Breast epithelium (tissue), 4 donors: ENCODE measurements around the gene RNF123. TPM values are rescaled to one million over a fixed set of nuclear protein-coding genes. Genes with fewer than 3 reads are reported as not detected.
A peak's percentile ranks its signal among the peaks of the same experiment; 100 is the strongest.

Experiments used
- DNase-seq, 2 donors: peaks; one replicate each; pipeline ENCODE4 v3.0.0-alpha.2; 2019; ENCODE audit warnings: low spot score in 2 of 2
- H3K27ac ChIP-seq, 2 donors: fragments of 200-600 bp; sonication (generic) in 1 of 2; one replicate each; pipeline ENCODE4 v1.5.1; 2016 to 2019; ENCODE audit warnings: mild to moderate bottlenecking in 1 of 2
- H3K27me3 ChIP-seq, 2 donors: fragments of 200-600 bp; sonication (generic) in 1 of 2; one replicate each; pipeline versions ENCODE4 v1.5.1 to v1.6.0; 2017 to 2019; ENCODE audit warnings: control low read depth in 1 of 2, mild to moderate bottlenecking in 1 of 2
- H3K36me3 ChIP-seq: fragments of 200-600 bp; one replicate; pipeline ENCODE4 v1.5.1; 2019
- H3K4me1 ChIP-seq, 2 donors: fragments of 200-600 bp; sonication (generic); one replicate each; pipeline ENCODE4 v1.5.1; 2016 to 2019; ENCODE audit warnings: control low read depth in 1 of 2
- H3K4me3 ChIP-seq, 3 donors: fragments of 200-600 bp; sonication (generic); 1 replicate in 2 of 3; 2 replicates in 1 of 3; pipeline ENCODE4 v1.5.1; 2016 to 2019; ENCODE audit warnings: mild to moderate bottlenecking in 3 of 3, moderate library complexity in 2 of 3
- H3K9me3 ChIP-seq, 2 donors: fragments of 200-600 bp; sonication (generic) in 1 of 2; one replicate each; pipeline ENCODE4 v1.5.1; 2016 to 2019; ENCODE audit warnings: control low read depth in 1 of 2
- POLR2A ChIP-seq: fragments of 450-650 bp; IDR thresholded peaks from one replicate; pipeline ENCODE4 v1.6.1; 2016; ENCODE audit warnings: antibody characterized with exemption, mild to moderate bottlenecking, moderate library complexity
- POLR2AphosphoS5 ChIP-seq, 3 donors: sonication (generic); formaldehyde crosslinking; IDR thresholded peaks; one replicate each; pipeline ENCODE4 v1.6.1; 2017; ENCODE audit warnings: antibody characterized with exemption in 3 of 3
- intact Hi-C: fragments of 100-400 bp; cut with DNase I; formaldehyde crosslinking; loops from one replicate; pipeline ENCODE4 v1.15.1; 2023; ENCODE audit warnings: low total_unique reads
- total RNA-seq, 3 donors: library from RNA; depleted of rRNA; stranded (reverse); fragments of >200 nt; gene quantifications; one replicate each; pipeline ENCODE4 v1.1.0, GENCODE V29; 2016
- TF ChIP-seq, protein P1 (sequence below), 3 donors: fragments of 450-650 bp; IDR thresholded peaks; one replicate each; pipeline ENCODE4 v1.5.1; 2016 to 2017; ENCODE audit warnings: antibody characterized with exemption in 3 of 3, mild to moderate bottlenecking in 3 of 3, moderate library complexity in 3 of 3

The RNF123 gene
- total RNA-seq, 3 donors from 2014 or later, result 22.1 to 29.8 (median 26.2) TPM

DNA sequence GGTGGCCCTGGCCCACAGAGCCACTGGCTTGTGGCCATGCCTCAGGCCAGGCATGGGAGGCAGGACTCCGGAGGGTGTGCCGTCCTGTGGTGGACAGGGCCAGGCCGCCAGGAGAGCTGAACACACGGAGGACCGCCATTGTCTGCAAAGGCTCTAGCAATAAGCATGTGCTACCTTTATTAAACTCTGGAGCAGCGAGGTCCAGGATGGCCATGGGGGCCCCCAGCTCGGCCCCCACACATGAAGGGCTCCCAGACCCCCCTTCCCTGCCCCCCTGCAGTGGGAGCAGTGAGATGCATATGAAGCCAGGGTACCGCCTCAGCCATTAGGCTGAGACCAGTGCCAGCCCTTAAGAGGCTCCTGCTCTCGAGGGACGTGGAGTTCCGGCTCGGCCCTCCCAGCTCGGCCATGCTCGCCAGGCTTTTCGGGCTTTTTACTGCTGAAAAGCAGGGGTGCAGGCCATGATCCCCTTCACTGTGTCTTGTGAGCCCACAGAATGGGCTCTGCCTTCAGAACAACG is 27.4 kb downstream of the RNF123 start:
- intact Hi-C loops, result no loop called here
- DNase-seq, result no peak
- no peaks in the 10 kb centered on the region for H3K27me3 ChIP-seq
- H3K9me3 ChIP-seq, result no peaks in the 10 kb centered on the region
- no peak overlapping the region for H3K27ac ChIP-seq
- TF ChIP-seq POLR2A, result no peak
- no peak for TF ChIP-seq POLR2AphosphoS5 (IDR thresholded peaks at IDR 0.05)
- TF ChIP-seq, protein P1, sequence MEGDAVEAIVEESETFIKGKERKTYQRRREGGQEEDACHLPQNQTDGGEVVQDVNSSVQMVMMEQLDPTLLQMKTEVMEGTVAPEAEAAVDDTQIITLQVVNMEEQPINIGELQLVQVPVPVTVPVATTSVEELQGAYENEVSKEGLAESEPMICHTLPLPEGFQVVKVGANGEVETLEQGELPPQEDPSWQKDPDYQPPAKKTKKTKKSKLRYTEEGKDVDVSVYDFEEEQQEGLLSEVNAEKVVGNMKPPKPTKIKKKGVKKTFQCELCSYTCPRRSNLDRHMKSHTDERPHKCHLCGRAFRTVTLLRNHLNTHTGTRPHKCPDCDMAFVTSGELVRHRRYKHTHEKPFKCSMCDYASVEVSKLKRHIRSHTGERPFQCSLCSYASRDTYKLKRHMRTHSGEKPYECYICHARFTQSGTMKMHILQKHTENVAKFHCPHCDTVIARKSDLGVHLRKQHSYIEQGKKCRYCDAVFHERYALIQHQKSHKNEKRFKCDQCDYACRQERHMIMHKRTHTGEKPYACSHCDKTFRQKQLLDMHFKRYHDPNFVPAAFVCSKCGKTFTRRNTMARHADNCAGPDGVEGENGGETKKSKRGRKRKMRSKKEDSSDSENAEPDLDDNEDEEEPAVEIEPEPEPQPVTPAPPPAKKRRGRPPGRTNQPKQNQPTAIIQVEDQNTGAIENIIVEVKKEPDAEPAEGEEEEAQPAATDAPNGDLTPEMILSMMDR (IDR thresholded peaks at IDR 0.05), result no peak
- H3K4me3 ChIP-seq, result no peak overlapping the region
- peaks cover 0 to 6% of the 10 kb centered on the region in 2 donors for H3K4me1 ChIP-seq
- no peaks in the 10 kb centered on the region for H3K36me3 ChIP-seq

- H3K27me3 ChIP-seq, result no peaks in the 10 kb centered on the region
- H3K36me3 ChIP-seq, result no peaks in the 10 kb centered on the region
- TF ChIP-seq, protein P1 (IDR thresholded peaks at IDR 0.05), result no peak
- no peak for TF ChIP-seq POLR2A
- TF ChIP-seq POLR2AphosphoS5 (IDR thresholded peaks at IDR 0.05), result no peak
- H3K9me3 ChIP-seq, result no peaks in the 10 kb centered on the region
- no peak overlapping the region for H3K27ac ChIP-seq
- DNase-seq, result peak in 1 of 2 donors; percentile 50
- H3K4me3 ChIP-seq, result no peak overlapping the region
- intact Hi-C loops, result no loop called here
- peaks cover 2 to 6% of the 10 kb centered on the region in 2 donors for H3K4me1 ChIP-seq
Measured at GRCh38 chr3:49717211-49717958, 28.0 kb downstream of the RNF123 start.

DNA sequence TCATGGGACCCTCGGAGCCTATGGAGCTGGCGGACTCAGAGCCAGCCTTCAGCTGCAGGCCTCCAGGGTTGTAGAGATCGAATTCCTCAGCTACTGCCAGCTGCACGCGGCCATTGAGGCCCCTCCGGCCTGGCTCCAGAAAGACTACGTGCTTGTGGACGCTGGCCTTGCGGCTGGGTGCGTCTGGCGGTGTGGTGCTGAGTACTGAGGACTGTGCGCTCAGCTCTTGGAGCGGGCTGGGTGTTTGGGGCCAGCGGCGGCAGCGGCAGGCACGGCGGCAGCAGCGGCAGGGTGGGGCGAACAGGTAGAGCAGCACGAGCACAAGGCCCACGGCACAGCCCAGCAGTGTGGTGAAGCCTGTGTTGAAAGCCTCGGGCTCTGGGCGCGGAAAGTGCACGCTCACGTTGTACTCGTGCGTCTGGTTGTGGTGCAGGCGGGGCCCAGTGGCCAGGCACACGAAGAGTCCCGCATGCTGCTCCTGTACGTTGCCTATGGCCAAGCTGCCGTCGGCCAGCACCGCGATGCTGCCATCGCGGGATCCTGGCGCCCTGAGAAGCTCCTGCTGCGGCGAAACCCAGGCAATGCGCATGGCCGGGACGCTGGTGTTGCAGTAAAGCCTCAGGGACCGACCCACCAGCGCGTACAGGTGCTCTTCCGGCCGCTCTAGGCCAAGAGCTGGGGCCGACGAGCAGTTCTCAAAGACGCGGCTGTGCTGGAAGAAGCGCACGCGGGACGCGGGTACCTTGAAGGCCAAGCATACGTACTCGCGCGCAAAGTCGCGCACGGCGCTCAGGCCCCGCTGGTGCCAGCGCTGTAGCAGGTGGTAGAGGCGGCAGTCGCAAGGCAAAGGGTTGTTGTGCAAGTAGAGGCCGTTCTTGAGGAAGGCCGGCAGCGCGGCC is 28.9 kb downstream of the RNF123 start:
- DNase-seq, result peak in 1 of 2 donors; percentile 41
- TF ChIP-seq, protein P1 (IDR thresholded peaks at IDR 0.05), result no peak
- TF ChIP-seq POLR2AphosphoS5 (IDR thresholded peaks at IDR 0.05) (no peak), POLR2A (no peak)
- Histone ChIP-seq H3K36me3 (no peaks in the 10 kb centered on the region), H3K27me3 (no peaks in the 10 kb centered on the region), H3K9me3 (no peaks in the 10 kb centered on the region), H3K4me1 (peaks cover 10 to 11% of the 10 kb centered on the region in 2 donors), H3K4me3 (peak overlapping the region in 2 of 3 donors; percentile 57 to 70), H3K27ac (no peak overlapping the region)
- intact Hi-C loops, result no loop called here

DNA sequence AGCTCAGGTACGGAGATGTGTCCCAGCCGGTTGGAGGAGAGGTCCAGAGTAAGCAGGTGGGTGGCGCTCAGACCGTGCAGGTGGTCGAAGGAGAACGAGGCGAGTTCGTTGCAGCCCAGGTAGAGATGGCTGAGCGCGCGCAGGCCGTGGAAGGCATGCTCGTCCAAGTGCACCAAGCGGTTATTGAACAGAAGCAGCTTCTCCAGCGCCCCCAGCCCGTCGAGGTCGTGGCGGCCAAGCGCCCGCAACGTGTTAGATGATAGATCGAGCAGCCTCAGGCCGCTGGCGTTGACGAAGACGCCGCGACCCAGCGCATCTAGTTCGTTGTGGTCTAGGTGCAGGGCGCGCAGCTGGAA is 29.5 kb downstream of the RNF123 start:
- no peaks in the 10 kb centered on the region for H3K9me3 ChIP-seq
- H3K4me1 ChIP-seq, result peaks cover 10 to 11% of the 10 kb centered on the region in 2 donors
- intact Hi-C loops, result no loop called here
- no peak overlapping the region for H3K27ac ChIP-seq
- TF ChIP-seq POLR2A, result no peak
- TF ChIP-seq, protein P1 (IDR thresholded peaks at IDR 0.05), result no peak
- TF ChIP-seq POLR2AphosphoS5 (IDR thresholded peaks at IDR 0.05), result no peak
- no peaks in the 10 kb centered on the region for H3K27me3 ChIP-seq
- no peaks in the 10 kb centered on the region for H3K36me3 ChIP-seq
- H3K4me3 ChIP-seq, result peak overlapping the region; percentile 53 to 70 (median 57)
- peak in 1 of 2 donors; percentile 53 for DNase-seq
